ENCODE measurements around the gene DNAJB11. TPM values are rescaled to one million over a fixed set of nuclear protein-coding genes. Genes with fewer than 3 reads are reported as not detected.

DNAJB11 gene
- total RNA-seq, 4 donors from 2014 or later: 43.7 to 69.9 (median 47.8) TPM

DNA sequence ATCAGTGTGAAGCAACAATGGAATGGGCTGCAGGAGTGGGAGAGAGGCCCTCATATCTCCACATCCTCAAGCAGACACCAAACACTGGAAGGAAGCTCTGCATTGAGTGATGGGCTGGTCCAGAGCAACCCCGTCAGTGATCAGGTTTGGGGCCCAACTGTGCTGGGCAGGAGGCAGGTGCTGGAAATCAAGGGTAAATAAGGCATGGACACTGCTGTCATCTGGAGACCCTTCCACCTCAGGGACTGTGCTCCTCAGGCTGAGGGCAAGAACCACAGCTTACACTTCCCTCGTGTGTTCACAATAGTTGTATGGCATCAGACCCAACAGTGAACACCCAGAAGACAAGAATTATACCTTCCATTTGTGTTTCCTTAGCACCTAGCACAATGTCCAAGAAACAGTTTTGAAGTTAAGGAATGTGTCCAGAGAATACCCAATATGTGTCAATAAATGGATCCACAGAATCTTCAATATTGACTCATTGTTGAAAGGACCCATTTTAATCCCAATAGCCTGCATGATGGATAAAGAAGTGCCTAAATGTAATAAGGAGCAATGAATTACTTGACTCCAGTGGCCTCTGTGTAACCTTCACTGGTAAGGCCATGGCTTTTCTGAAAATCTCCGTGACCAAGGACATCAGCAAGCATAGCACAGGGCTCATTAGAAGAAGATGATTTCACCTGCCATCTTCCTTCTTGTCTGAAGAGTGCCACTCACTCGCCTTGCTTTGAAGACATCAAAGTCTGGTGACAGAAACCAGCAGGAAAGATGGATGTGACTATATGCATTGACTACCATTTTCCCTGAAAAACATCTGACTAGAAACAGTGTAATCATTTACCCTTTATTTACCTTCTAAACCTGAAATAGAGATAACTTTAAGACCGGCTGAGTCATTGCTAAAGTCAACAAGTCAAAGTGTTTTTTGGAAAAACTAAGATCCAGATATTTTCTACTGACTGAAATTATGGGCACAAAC is 35.3 kb downstream of the DNAJB11 start:
- DNase-seq (ENCODE audit: low spot score) (no peak), ATAC-seq (ENCODE audit: low FRiP score) (no peak)
- TF ChIP-seq, protein P1, sequence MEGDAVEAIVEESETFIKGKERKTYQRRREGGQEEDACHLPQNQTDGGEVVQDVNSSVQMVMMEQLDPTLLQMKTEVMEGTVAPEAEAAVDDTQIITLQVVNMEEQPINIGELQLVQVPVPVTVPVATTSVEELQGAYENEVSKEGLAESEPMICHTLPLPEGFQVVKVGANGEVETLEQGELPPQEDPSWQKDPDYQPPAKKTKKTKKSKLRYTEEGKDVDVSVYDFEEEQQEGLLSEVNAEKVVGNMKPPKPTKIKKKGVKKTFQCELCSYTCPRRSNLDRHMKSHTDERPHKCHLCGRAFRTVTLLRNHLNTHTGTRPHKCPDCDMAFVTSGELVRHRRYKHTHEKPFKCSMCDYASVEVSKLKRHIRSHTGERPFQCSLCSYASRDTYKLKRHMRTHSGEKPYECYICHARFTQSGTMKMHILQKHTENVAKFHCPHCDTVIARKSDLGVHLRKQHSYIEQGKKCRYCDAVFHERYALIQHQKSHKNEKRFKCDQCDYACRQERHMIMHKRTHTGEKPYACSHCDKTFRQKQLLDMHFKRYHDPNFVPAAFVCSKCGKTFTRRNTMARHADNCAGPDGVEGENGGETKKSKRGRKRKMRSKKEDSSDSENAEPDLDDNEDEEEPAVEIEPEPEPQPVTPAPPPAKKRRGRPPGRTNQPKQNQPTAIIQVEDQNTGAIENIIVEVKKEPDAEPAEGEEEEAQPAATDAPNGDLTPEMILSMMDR (IDR thresholded peaks at IDR 0.05): no peak

DNA sequence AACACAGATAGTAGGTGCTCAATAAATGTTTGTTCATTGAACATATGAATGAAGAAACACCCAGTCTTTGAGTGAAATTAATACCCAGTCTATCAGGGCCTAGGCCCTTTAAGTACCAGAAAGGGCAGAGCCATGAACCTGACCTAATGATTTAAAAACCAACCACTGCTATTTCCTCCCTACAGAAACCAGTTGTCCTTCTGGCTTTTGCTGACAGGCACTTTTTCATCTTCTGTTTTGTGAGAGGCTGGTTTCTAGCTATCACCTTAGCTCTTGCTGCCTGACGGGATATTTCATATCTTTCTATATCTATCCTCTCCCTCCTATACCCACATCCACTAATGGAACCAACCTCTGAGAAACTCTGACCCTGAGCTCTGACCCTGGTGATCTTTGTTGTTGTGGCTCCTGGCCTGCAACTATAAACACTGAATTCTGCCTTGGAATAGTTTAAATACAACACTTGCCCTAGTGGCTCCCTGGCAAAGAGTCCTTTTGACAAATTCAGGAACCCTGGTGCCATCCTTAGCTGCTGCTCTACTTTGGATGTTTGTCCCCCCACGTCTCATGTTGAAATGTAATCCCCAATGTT is 38.2 kb downstream of the DNAJB11 start:
- TF ChIP-seq, protein P1 (IDR thresholded peaks at IDR 0.05): no peak
- ATAC-seq (ENCODE audit: low FRiP score) (no peak), DNase-seq (ENCODE audit: low spot score) (no peak)

DNA sequence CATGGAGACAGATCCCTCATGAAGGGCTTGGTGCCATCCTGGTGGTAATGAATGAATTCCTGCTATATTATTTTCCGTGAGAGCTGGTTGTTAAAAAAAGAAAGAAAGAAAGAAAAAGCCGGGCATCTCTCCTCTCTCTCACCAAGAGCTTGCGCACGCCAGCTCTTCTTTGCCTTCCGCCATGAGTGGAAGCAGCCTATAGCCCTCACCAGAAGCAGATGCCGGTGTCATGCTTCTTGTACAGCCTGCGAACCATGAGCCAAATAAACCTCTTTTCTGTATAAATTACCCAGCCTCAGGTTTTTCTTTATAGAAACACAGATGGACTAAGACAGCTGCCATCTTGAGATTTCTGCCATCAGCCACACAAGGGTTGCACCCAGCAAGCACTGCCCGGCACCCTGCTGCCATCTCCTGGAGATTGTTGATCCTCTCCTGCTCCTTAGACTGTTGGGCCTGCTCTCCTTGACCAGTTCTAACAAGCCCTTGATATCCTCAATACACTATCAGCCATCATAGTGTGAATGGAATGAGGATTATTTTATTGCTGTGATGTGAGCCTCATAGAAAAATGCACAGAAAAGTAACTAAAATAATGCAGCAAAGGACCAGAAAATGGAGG is 38.8 kb downstream of the DNAJB11 start:
- TF ChIP-seq, protein P1 (IDR thresholded peaks at IDR 0.05): no peak
- DNase-seq (ENCODE audit: low spot score): no peak
- ATAC-seq (ENCODE audit: low FRiP score): no peak

DNA sequence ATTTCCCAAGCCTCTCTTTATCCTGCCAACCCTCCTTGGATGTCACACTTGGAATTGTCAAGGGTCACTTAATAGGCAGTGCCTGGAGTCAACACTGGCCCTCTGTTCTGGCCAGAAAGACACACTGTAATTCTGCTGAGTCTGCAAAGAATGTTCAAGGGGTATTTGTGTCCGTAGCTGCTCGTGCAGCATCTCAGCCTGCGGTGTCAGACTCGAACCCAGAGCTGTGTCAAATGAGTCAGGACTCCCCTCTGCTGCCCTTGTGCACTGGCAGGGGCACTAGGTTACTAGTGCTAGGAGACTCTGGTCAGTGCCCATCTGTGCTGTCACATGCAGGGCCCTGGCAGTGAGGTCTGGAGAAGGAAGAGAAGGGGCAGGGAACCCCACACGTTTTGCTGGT is 41.5 kb downstream of the DNAJB11 start:
- no peak for ATAC-seq (ENCODE audit: low FRiP score)
- TF ChIP-seq, protein P1 (IDR thresholded peaks at IDR 0.05): no peak
- no peak for DNase-seq (ENCODE audit: low spot score)

DNA sequence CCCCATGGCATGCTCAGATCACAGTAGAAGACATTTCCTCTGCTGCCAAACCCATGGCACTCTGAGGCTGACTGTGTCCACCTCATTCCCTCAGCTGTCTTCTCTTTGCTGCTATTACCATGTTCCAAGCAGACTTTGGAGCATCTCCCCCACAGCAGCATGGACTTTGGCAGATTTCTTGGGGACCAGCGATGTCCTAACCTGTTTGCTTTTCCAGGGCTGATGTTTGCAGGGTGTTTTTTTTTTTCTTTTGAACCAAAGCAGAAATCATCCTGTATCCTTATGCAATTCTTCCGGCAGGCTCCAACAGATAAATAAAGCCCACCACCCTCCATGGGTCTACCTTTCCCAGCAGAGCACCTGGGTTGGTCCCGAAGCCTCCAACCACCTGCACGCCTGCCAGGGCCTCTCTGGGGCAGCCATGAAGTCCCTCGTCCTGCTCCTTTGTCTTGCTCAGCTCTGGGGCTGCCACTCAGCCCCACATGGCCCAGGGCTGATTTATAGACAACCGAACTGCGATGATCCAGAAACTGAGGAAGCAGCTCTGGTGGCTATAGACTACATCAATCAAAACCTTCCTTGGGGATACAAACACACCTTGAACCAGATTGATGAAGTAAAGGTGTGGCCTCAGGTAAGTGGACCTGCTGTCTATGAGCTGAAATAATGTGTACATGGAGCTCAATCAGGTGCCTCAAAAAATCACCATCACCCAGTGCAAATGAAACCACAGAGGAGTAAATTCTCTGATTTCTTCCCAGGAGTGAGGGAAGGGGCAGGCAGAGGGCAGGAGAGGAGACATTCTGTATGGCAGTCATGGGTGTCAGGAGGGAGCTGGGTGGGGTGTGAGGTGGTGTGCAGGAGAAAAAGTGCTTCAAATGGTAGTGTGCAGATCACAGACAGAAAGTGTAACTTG is 42.5 kb downstream of the DNAJB11 start, which contains the start of gene AHSG:
Gene AHSG, plus strand, starts transcription at position 340 of the 916 bp plus-strand sequence. Its CDS starts 82 bp downstream, at position 422.
- ATAC-seq (ENCODE audit: low FRiP score): no peak
- no peak for DNase-seq (ENCODE audit: low spot score)
- TF ChIP-seq, protein P1 (IDR thresholded peaks at IDR 0.05): no peak

DNA sequence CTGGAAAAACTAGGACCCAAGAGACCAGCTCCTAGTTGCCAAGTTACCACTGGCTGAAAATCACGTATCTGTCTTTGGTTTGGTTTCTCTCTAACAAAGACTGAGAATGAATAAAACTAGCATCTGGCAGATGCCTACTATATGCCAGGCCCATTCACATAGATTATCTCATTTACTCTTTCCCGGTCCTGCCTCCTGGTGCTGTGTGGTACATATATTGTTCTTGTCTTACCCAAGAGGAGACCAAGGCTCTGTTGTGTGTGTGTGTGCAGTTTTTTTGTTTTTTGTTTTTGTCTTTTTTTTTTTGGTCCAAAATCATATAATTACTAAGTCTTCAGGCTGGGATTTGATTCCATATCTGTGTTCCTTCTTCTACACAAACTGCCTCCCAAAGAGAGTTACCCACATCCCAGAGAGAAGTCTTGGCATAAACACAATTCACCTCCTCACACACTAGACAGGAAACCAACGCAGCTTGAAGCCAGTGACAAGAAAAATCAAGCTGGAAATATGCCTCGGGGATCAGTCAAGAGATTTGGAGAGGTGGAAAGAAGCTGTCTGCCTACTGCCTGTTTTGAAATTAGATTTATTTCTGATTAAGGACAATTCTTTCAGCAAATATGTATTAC is 43.2 kb downstream of the DNAJB11 start:
- TF ChIP-seq, protein P1 (IDR thresholded peaks at IDR 0.05): no peak
- DNase-seq (ENCODE audit: low spot score): no peak
- ATAC-seq (ENCODE audit: low FRiP score): no peak
